Panc1 (cell line): ENCODE data around the gene CCBE1.

Experiments
- CTCF ChIP-seq: fragments of 450-650 bp; IDR thresholded peaks from 2 replicates; pipeline ENCODE4 v1.5.1; 2017; ENCODE audit warnings: mild to moderate bottlenecking
- POLR2AphosphoS5 ChIP-seq: IDR thresholded peaks from 2 replicates; pipeline ENCODE4 v1.6.1; 2012; ENCODE audit warnings: mild to moderate bottlenecking, low read depth, low read length, moderate library complexity

- no peak for TF ChIP-seq CTCF
- TF ChIP-seq POLR2AphosphoS5: no peak
These were observed 125.3 kb downstream of the CCBE1 start for GRCh38 chr18:59571902-59572301.
